ENCODE data around the gene IFITM10. TPM values are rescaled to one million over a fixed set of nuclear protein-coding genes. Genes with fewer than 3 reads are reported as not detected.
A peak's percentile ranks its signal among the peaks of the same experiment; 100 is the strongest.

The IFITM10 gene
- total RNA-seq, 1 donor from 2014 or later: 2.0 TPM

- DNase-seq (ENCODE audit: low spot score): no peak
- intact Hi-C loops (cut with DNase I): no loop called here
Observed at GRCh38 chr11:1744891-1745700, 5.3 kb downstream of the IFITM10 start.

DNA sequence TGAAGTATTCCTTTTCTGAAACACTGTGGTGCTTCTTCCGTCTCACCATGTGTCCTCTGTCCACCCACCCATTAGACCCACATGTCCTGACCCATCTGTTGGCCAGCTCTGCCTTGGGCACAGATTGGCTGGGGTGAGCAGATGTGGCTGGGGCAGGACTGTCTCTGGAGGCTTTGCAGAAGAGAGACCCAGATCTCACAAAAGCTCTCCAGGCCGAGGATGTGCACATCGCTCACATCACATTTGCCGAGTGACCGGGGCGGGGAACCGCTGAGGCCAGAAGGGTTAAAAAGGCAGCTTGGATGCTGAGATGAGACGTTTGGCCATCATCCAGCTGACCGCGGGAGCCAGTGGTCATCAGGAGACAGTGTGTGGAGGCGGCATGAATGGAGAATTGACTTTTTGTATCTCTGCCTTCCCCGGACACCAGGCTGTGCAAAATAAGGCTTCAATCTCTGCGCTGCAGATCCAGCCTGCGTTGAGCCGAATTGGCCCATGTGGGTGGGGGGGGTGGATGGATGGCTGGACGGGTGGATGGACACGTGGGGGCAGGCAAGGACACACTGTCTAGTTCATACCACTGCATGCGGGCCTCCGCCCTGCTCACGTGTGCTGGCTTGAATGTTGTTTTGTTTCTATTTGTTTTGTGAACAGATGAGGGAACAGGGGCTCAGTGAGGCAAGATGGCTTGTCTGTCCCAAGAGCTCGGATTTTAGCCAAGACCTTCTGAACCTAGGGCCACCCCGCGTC, 6.1 kb downstream of the IFITM10 start:
- peak; percentile 71 for DNase-seq (ENCODE audit: low spot score)
- intact Hi-C loops (cut with DNase I): no loop called here

- peak; percentile 55 for DNase-seq (ENCODE audit: low spot score)
- intact Hi-C loops (cut with DNase I): no loop called here
Observed at GRCh38 chr11:1743585-1744136, 6.7 kb downstream of the IFITM10 start.

DNA sequence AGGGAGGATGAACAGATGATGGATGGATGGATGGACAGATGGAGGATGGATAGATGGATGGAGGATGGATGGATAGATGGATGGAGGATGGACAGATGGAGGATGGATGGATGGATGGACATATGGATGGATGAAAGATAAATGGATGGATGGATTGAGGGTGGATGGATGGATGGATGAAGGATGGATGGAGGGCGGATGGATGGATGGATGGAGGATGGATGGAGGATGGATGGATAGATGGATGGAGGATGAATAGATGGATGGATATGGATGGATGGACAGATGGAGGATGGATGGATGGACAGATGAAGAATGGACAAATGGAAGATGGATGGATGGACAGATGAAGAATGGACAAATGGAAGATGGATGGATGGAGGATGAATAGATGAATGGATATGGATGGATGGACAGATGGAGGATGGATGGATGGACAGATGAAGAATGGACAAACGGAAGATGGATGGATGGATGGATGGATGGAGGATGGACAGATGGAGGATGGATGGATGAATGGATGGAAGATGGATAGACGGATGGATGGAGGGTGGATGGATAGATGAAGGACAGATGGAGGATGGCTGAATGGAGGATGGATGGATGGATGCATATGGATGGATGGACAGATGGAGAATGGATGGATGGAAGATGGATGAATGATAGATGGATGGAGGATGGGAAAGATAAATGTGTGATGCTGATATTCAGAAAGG, 7.4 kb downstream of the IFITM10 start:
- no peak for DNase-seq (ENCODE audit: low spot score)
- intact Hi-C loops (cut with DNase I): no loop called here

DNA sequence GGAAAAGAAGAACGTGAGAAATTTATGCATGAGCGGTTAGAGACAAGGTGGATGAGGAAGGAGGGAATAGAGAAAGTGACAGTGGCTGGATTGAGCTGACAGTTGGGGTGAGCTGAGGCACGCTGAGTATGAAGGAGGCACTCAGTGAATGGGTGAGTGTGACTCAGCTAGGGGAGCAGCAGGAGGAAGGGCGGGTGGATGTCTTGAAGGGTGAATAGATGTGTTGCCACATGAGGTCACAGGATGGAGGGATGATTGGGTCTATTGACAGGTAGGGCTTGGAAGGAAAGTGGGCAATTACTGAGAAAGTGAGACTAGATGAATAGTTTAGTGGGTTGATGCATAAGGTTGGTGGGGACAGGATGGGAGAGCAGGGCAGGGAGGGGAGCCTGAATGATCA, 8.0 kb downstream of the IFITM10 start:
- intact Hi-C loops (cut with DNase I): no loop called here
- DNase-seq (ENCODE audit: low spot score): no peak

DNA sequence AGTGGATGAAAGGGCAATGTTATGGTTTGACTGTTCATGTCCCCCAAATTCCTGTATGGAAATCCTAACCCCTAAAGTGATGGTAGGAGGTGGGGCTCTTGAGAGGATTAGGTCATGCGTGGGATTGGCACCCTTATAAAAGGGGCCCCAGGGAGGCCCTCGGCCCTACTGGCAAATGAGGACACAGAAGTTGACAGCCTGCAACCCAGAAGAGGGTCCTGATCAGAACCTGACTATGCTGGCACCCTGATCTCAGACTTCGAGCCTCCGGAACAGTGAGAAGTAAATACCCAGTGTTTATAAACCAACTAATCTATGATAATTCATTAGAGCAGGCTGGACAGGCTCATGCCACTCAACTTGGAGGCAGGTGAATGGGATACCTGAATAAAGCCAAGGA, 8.7 kb downstream of the IFITM10 start:
- intact Hi-C loops (cut with DNase I): no loop called here
- no peak for DNase-seq (ENCODE audit: low spot score)

DNA sequence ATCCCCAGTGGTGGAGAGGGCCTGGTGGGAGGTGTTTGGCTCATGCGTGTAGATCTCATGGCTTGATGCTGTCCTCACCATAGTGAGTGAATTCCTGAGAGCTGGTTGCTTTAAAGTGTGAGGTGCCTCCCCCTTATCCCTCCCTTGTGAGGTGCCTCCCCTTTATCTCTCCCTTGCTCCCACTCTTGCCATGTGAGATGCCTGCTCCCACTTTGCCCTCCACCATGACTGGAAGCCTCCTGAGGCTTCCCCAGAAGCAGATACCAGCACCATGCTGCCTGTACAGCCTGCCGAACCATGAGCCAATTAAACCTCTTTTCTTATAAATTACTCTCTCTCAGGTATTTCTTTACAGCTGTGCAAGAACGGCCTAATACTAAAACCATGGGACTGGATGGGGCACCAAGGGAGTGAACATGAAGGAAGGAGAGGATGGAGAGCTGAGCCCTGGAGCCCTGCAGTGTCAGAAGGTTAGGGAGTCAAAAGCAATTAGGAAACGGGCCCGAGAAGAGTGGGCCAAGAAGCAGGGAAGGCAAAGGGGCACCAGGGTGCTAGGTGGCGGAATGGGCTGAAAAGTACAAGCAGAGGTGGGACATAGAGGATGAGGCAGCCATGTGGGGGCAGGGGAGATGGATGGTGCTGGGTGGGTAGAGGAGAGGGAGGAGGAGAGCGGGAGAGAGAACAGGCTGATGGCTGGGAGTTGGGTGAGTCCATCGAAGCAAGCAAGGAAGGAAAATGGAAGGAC, 9.4 kb downstream of the IFITM10 start:
- intact Hi-C loops (cut with DNase I): no loop called here
- peak; percentile 56 for DNase-seq (ENCODE audit: low spot score)

GRCh38 chr11:1739576-1739975, 10.8 kb downstream of the IFITM10 start:
- intact Hi-C loops (cut with DNase I): no loop called here
- no peak for DNase-seq (ENCODE audit: low spot score)

- intact Hi-C loops (cut with DNase I): no loop called here
- peak; percentile 35 for DNase-seq (ENCODE audit: low spot score)
Observed at GRCh38 chr11:1738380-1738779, 12.0 kb downstream of the IFITM10 start.

- DNase-seq (ENCODE audit: low spot score): no peak
- intact Hi-C loops (cut with DNase I): no loop called here
Observed at GRCh38 chr11:1737080-1737757, 13.2 kb downstream of the IFITM10 start.

DNA sequence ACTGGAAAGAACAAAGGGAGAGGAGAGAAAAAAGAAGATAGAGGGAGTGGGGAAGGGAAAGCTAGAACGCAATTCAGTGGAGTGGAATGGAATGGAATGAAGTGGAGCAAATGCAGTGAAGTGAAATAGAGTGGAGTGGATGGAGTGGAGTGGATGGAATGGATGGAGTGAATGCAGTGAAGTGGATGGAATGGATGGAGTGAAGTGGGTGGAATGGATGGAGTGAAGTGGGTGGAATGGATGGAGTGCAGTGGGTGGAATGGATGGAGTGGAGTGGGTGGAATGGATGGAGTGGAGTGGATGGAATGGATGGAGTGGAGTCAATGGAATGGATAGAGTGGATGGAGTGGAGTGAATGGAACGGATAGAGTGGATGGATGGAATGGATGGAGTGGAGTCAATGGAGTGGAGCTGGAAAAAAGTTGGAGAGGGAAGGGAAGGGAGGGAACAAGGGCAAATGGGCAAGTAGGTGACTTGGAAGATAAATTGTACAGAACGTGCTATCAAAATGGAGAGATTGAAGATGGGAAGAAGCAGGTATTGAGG, 13.9 kb downstream of the IFITM10 start:
- intact Hi-C loops (cut with DNase I): no loop called here
- no peak for DNase-seq (ENCODE audit: low spot score)

- DNase-seq (ENCODE audit: low spot score): no peak
- intact Hi-C loops (cut with DNase I): no loop called here
Observed at GRCh38 chr11:1735271-1735670, 15.1 kb downstream of the IFITM10 start.

- intact Hi-C loops (cut with DNase I): no loop called here
- no peak for DNase-seq (ENCODE audit: low spot score)
Observed at GRCh38 chr11:1734641-1735081, 15.7 kb downstream of the IFITM10 start.

- intact Hi-C loops (cut with DNase I): no loop called here
- no peak for DNase-seq (ENCODE audit: low spot score)
Observed at GRCh38 chr11:1733716-1734640, 16.4 kb downstream of the IFITM10 start.

GRCh38 chr11:1733009-1733715, 17.2 kb downstream of the IFITM10 start:
- DNase-seq (ENCODE audit: low spot score): no peak
- intact Hi-C loops (cut with DNase I): no loop called here

GRCh38 chr11:1732418-1733008, 17.9 kb downstream of the IFITM10 start:
- DNase-seq (ENCODE audit: low spot score): no peak
- intact Hi-C loops (cut with DNase I): no loop called here

Measured in cardiac septum (tissue), 1 donor.